ENCODE measurements around the gene METTL15. TPM values are rescaled to one million over a fixed set of nuclear protein-coding genes. Genes with fewer than 3 reads are reported as not detected.

The METTL15 gene
- total RNA-seq, 1 donor from 2014 or later = 27.9 TPM

DNA sequence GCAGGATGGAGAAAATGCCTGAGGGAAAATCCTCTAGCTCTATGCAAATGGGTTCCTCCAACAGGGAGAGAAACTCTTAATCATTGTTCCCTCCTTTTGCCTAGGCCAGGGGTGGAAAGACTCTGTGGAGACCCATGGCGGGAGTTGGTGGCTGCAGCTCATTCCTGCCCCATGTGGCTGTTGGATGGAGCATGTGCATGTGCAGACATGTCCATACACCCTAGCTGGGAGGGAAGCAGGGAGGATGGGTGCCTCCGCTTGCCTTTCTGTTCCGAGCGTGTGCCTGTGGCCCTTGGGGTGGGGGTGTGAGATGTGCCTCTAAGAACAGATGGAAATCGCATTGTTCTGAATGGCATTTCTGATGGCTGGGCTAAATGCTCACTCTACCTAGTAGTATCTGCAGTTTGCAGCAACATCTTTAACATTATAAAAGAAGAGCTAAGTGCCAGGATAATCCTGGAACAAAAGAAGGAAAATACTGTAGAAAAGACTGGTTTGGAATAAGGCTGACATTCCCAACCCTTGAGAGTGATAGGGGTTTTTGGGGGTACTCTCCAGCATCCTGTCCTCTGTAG lies 31.7 kb downstream of the METTL15 start:
- Histone ChIP-seq H3K4me2 (no peak overlapping the region), H2AFZ (replicated peaks) (no peak overlapping the region), H3K9me3 (ENCODE audit: low read depth) (peaks cover 21% of the 10 kb centered on the region), H3K36me3 (peaks cover 11% of the 10 kb centered on the region), H3K9ac (no peak overlapping the region), H3K27ac (no peak overlapping the region), H3K4me3 (no peak overlapping the region), H3K27me3 (no peaks in the 10 kb centered on the region), H4K20me1 (ENCODE audit: low read depth) (no peaks in the 10 kb centered on the region), H3K4me1 (peaks cover 4% of the 10 kb centered on the region), H3K79me2 (ENCODE audit: low read depth) (no peaks in the 10 kb centered on the region), H3F3A (ENCODE audit: low read depth) (no peaks in the 10 kb centered on the region)
- Mint-ChIP-seq H3K27me3 (ENCODE audit: insufficient read depth, low read depth) (peaks cover 4% of the 10 kb centered on the region), H3K4me3 (no peak overlapping the region), H3K4me1 (peaks cover 9% of the 10 kb centered on the region), H3K27ac (no peak overlapping the region), H3K36me3 (peaks cover 40% of the 10 kb centered on the region), H3K9me3 (peaks cover 39% of the 10 kb centered on the region)
- DNase-seq (ENCODE audit: low spot score) = no peak
- TF ChIP-seq, protein P1, sequence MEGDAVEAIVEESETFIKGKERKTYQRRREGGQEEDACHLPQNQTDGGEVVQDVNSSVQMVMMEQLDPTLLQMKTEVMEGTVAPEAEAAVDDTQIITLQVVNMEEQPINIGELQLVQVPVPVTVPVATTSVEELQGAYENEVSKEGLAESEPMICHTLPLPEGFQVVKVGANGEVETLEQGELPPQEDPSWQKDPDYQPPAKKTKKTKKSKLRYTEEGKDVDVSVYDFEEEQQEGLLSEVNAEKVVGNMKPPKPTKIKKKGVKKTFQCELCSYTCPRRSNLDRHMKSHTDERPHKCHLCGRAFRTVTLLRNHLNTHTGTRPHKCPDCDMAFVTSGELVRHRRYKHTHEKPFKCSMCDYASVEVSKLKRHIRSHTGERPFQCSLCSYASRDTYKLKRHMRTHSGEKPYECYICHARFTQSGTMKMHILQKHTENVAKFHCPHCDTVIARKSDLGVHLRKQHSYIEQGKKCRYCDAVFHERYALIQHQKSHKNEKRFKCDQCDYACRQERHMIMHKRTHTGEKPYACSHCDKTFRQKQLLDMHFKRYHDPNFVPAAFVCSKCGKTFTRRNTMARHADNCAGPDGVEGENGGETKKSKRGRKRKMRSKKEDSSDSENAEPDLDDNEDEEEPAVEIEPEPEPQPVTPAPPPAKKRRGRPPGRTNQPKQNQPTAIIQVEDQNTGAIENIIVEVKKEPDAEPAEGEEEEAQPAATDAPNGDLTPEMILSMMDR (IDR thresholded peaks at IDR 0.05) = no peak
- TF ChIP-seq EZH2 (IDR thresholded peaks at IDR 0.05) (no peak), EZH2phosphoT487 (IDR thresholded peaks at IDR 0.05) (no peak)

DNA sequence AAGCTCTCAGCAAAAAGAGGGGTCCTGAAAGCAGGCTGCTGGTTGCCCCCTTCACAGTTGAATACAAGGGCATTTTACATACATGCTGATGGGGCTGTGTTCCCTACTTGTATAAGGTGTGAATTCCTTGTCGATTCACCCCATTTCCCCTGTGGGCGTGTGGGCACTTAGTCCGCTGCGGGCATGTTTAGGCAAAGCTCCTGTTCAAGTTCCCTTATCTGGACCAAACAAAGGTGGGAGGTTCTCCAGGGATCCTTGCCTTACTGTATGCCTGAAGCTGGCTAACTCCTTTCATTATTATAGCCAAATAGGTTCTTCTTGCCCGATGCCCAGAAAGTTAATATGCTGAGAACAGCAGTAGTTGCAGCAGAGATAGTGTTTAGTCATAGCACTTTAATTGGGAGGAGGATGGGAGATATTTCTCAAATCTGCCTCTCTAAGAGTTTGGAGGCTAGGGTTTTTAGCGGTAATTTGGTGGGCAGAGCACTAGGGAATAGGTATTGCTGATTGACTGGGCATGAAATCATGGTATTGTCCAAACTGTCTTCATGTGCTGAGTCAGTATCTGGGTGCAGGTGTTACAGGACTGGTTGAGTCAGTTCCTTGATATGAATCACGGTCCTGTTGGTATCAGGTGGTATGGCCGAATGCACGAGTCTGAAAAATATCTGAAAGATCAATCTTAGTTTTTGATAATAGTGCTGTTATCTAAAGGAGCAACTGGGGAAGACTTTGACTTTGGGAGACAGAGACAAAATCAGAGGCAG lies 32.7 kb downstream of the METTL15 start:
- no peak overlapping the region for H3K9ac ChIP-seq
- peaks cover 36% of the 10 kb centered on the region for H3K36me3 Mint-ChIP-seq
- H3K27ac ChIP-seq = no peak overlapping the region
- no peaks in the 10 kb centered on the region for H3K79me2 ChIP-seq (ENCODE audit: low read depth)
- H2AFZ ChIP-seq (replicated peaks) = no peak overlapping the region
- H3K4me1 Mint-ChIP-seq = peaks cover 17% of the 10 kb centered on the region
- TF ChIP-seq EZH2phosphoT487 (IDR thresholded peaks at IDR 0.05) = no peak
- no peak for TF ChIP-seq EZH2 (IDR thresholded peaks at IDR 0.05)
- TF ChIP-seq, protein P1 (IDR thresholded peaks at IDR 0.05) = no peak
- no peak overlapping the region for H3K4me3 Mint-ChIP-seq
- peaks cover 4% of the 10 kb centered on the region for H3K27me3 Mint-ChIP-seq (ENCODE audit: insufficient read depth, low read depth)
- peaks cover 21% of the 10 kb centered on the region for H3K9me3 ChIP-seq (ENCODE audit: low read depth)
- peaks cover 4% of the 10 kb centered on the region for H3K36me3 ChIP-seq
- H4K20me1 ChIP-seq (ENCODE audit: low read depth) = no peaks in the 10 kb centered on the region
- DNase-seq (ENCODE audit: low spot score) = no peak
- H3K4me1 ChIP-seq = peaks cover 13% of the 10 kb centered on the region
- H3K4me2 ChIP-seq = no peak overlapping the region
- no peak overlapping the region for H3K27ac Mint-ChIP-seq
- no peaks in the 10 kb centered on the region for H3K27me3 ChIP-seq
- H3K9me3 Mint-ChIP-seq = peaks cover 37% of the 10 kb centered on the region
- no peak overlapping the region for H3K4me3 ChIP-seq
- no peaks in the 10 kb centered on the region for H3F3A ChIP-seq (ENCODE audit: low read depth)

DNA sequence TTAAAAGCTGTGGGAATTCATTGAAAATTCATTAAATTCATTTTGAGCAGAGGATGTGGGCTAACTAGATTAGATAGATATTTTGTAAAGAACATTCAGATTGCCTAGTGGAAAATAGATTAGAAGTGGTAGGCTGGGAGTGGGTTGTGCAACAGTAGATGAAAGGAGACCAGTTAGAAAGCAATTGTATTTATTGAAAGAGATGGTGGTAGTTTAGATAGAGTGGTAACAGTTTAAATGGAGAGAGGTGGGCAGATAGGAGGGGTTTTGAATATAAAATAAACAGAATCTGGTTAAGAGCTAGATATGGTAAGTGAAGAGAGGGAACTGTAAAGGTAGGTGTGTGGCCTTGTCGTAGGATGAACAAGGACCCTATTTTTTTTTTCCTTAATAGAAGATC lies 34.5 kb downstream of the METTL15 start:
- Histone ChIP-seq H3F3A (ENCODE audit: low read depth) (no peaks in the 10 kb centered on the region), H2AFZ (replicated peaks) (no peak overlapping the region), H3K4me1 (peaks cover 19% of the 10 kb centered on the region), H3K27ac (no peak overlapping the region), H3K9me3 (ENCODE audit: low read depth) (peaks cover 10% of the 10 kb centered on the region), H4K20me1 (ENCODE audit: low read depth) (no peaks in the 10 kb centered on the region), H3K4me2 (no peak overlapping the region), H3K9ac (no peak overlapping the region), H3K4me3 (no peak overlapping the region), H3K36me3 (peaks cover 4% of the 10 kb centered on the region), H3K79me2 (ENCODE audit: low read depth) (no peaks in the 10 kb centered on the region), H3K27me3 (no peaks in the 10 kb centered on the region)
- TF ChIP-seq EZH2phosphoT487 (IDR thresholded peaks at IDR 0.05) (no peak), EZH2 (IDR thresholded peaks at IDR 0.05) (no peak)
- TF ChIP-seq, protein P1 (IDR thresholded peaks at IDR 0.05) = no peak
- no peak for DNase-seq (ENCODE audit: low spot score)
- Mint-ChIP-seq H3K27ac (no peak overlapping the region), H3K4me1 (peaks cover 23% of the 10 kb centered on the region), H3K4me3 (no peak overlapping the region), H3K9me3 (peaks cover 23% of the 10 kb centered on the region), H3K36me3 (peaks cover 21% of the 10 kb centered on the region), H3K27me3 (ENCODE audit: insufficient read depth, low read depth) (peaks cover 4% of the 10 kb centered on the region)

Measured in neural progenitor cell (in vitro differentiated cells).